CD1c-positive myeloid dendritic cell (primary cell): ENCODE data around the gene RASA3.
A peak's percentile ranks its signal among the peaks of the same experiment; 100 is the strongest.

Experiments
- DNase-seq: peaks from one replicate; pipeline ENCODE4 v3.0.0-alpha.2; 2016; ENCODE audit errors: extremely low spot score

RASA3 gene

DNA sequence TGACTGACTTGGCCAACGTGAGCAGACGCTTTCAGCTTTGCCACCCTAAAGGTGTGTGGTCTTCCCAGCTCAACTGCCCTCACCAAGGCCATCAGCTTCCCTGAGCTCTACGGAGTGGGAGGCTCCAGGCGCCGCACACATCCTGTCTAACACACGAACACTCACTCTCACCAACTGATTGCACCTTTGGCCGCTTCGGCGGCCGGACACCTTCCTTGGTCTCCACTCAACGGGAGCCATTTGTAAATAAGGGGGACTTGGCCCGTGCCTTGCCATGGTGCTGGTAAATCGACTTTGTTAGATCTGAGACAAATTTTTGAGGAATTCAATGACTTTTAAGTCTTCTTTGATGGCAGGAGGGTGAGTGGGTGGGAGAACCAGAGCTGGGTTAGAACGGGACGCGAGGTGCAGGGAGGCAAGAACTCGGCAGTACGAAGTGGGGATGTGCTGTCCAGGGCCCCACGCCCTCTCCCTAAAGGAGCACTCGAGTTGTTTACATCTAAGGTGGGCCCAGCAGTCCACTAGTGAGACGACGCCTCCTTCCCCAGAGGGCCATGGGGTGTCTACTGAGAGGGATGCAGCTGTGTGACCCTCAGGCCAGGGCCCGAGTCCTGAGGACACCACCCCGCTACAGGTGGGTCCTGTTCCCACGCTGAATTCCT lies 163.0 kb downstream of the RASA3 start:
- no peak for DNase-seq

DNA sequence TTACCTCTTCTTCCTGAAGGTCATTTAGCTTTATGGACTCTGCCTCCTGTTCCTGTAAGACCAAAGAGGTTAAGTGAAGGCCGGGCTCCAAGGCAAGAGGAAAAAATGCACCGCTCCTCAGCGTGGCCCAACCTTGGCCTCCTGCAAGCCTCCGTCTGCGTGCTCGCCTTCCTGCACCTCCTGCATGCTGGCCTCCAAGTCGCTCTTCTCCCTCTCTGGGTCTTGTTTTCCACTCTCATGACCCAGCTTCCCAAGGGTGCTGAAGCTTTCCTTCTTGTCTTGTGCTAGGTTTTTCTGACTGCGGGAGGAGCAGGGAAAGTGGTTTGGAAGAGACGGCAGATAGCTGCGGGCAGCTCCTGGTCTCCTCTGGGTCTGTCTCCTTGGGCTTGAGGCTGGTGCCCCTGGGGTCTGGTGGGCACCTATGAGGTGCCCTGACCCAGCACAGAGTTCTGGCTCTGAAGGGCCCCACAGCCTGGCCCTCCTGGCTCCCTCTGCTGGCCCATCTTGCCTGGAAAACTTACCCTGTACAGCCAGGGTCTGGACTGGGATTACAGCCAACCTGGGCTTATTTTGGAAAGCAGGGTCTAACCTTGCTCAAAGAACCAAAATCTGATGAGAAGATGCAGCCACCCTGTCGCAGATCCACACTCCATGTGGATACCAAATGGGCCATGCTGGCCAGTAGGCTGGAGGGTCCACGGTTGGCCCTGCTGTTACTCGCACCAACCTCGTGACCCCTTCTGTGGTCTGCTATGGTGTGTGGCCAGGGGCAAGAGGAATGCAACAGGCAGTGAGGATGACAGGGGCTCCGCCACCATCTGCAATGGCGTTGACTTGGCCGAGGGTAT lies 163.7 kb downstream of the RASA3 start:
- no peak for DNase-seq

DNA sequence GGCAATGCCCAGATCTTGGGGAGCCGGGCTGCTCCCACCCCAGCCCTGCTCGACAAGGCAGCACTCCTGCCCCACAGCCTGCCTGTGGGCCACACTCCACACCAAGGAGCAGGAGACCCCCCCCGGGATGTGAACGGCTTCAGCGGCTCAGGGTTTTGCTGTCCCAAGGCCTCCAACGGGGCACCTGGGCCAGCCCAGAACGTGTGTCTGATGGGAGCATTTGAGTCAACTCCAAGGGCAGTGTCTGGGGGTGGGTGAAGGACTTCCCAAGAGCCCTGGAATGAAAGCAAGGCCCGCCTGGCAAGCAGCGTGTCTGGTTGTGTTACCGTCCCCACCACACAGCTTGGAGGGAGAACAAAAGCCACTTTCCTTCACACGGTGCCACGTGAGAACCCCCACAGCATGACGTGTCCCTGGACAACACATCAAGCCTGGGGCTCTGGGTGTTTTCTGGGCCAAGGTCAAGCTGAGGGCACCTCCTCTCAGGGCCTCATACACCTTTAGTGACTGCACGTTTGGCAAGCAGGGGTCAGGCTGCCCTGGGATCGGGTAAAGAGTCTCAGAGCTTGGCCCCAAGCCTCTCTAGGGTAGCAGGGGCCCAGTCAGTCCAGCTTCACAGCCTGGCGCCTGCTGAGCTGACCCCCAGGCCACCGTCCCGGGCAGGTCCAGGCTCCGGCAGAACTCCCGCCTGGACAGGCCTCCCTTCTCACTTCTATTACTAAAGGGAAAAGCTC lies 164.5 kb downstream of the RASA3 start:
- no peak for DNase-seq

DNA sequence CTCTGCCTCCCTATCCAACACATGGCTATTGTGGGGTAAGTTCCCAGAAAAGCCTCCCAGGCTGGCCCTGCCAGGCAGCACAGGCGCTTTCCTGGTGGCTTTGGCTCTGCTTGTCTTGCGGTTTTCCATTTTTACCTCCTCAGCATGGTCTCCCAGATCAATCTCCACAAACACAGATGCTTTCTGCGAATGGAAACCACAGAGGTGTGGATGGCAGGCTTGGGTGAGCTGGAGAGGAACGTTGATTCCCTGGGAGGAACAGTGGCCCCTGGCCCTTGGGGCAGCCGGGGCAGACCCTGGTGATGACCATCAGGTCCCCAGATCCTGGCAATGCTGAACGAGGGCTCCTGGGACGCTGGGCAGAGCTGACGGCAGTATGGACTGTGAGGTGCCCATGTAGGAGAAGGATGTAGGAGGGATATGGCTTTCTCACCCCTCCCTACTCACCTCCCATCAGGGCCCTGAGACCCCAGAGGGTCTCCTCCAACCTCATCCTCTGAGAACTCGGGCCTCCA lies 165.2 kb downstream of the RASA3 start:
- no peak for DNase-seq

DNA sequence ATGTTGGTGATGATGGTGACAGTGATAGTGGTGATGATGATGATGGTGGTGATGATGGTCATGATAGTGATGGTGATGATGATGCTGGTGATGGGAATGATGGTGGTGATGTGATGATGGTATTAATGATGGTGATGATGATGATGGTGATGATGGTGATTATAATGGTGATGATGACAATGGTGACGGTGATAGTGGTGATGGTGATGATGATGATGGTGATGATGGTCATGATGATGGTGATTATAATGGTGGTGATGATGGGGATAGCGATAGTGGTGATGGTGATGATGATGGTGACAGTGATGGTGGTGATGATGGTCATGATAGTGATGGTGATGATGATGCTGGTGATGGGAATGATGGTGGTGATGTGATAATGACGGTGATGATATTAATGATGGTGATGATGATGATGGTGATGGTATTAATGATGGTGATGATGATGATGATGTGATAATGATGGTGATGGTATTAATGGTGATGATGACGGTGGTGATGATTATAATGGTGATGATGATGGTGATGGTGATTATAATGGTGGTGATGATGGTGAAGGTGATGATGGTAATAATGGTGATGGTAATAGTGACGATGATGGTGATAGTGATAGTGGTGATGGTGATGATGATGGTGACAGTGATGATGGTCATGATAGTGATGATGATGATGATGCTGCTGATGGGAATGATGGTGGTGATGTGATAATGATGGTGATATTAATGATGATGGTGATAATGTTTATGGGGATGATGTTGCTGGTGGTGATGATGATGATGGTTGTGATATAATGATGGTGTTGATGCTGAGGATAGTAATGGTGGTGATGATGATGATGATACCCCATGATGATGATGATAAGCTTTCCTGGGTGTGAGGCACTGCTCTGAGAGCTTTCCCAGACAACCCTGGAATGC lies 166.2 kb downstream of the RASA3 start:
- DNase-seq: no peak

DNA sequence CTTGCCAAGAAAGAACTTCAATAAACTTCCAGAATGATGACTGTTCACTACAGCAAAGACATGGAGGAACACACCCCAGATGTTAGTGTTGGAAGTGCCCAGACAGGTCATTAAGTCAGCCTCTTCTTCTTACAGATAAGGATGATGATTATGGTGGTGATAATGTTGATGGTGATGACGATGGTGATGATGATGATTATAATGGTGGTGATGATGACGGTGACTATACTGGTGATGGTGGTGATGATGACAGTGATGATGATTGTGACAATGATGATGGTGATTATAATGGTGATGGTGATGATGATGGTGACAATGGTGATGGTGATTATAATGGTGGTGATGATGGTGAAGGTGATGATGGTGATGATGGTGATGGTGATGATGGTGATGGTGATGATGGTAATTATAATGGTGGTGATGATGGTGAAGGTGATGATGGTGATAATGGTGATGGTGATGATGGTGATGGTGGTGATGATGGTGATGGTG lies 167.0 kb downstream of the RASA3 start:
- no peak for DNase-seq

DNA sequence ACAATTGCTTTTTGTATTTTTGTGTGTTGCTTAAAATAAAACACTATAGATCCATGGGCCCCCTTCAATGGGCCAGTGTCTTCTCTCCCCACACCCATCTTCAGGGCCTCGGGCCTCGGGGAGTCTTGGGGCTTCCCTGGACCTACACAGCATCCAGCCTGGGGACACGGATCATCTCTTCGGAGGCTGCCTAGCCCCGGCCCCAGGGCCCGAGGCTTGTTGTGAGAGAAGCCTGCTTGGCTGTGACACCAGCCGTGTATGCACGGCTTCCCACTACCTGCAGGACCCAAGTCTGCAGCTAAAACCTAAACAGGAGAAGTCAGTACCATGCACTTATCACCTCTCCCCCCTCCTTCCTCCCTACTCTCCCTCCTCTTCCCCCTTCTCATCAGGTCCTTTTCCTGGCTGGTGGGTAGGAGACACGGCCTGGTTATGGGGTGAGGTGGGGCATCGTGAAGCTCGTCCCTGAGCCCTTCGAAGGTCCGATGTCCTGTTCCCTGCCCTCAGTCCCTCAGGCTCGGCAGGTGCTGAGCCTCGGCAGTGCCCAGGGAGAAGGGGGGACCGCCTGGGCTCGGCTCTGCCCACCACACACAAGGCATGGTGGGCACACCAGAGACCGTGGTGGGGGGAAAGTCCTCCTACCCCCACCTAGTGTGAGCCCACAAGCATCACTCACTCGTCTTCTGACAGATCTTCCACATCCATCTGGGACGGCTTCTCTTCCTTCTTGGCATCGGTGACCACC lies 168.0 kb downstream of the RASA3 start:
- no peak for DNase-seq

DNA sequence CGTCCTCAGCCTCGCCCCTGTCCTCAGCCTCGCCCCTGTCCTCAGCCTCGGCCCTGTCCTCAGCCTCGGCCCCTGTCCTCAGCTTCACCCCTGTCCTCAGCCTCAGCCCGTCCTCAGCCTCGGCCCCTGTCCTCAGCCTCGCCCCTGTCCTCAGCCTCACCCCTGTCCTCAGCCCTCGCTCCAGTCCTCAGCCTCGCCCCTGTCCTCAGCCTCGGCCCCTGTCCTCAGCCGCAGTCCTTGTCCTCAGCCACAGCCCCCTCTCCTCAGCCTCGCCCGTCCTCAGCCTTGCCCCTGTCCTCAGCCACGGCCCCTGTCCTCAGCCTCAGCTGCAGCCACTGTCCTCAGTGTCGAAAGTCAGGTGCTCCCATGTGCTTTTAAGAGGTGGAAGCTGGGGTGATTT lies 169.0 kb downstream of the RASA3 start:
- no peak for DNase-seq

DNA sequence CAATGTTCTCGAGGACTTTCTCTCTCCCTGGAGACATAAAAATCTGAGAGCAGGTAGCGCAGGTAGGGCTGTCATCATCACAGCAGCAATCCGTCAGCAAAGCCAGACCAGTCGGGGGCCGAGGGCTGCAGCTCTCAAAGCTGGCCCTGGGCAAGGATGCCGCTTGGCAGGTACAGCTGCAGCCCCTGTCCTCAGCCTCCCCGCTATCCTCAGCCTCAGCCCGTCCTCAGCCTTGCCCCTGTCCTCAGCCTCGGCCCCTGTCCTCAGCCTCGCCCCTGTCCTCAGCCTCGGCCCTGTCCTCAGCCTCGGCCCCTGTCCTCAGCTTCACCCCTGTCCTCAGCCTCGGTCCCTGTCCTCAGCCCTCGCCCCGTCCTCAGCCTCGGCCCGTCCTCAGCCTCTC lies 169.4 kb downstream of the RASA3 start:
- no peak for DNase-seq

DNA sequence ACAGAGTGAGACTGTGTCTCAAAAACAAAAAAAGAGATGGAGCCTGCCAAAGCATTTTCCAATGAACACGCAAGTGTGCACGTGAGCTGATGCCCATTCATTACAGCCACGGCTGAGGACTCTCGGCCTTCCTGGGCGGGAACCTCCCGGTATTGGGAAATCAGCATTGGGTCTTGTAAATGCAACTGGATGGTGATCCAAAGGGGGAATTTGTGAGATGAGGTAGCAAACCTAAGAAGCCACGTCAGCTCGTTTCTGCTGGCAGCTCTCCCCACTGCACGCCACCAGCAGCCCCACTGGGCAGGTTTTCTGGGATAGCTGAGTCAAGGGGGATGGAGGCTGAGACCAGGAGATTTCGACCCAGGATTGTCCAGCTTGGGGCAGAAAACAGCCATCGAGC lies 170.0 kb downstream of the RASA3 start:
- DNase-seq: no peak

DNA sequence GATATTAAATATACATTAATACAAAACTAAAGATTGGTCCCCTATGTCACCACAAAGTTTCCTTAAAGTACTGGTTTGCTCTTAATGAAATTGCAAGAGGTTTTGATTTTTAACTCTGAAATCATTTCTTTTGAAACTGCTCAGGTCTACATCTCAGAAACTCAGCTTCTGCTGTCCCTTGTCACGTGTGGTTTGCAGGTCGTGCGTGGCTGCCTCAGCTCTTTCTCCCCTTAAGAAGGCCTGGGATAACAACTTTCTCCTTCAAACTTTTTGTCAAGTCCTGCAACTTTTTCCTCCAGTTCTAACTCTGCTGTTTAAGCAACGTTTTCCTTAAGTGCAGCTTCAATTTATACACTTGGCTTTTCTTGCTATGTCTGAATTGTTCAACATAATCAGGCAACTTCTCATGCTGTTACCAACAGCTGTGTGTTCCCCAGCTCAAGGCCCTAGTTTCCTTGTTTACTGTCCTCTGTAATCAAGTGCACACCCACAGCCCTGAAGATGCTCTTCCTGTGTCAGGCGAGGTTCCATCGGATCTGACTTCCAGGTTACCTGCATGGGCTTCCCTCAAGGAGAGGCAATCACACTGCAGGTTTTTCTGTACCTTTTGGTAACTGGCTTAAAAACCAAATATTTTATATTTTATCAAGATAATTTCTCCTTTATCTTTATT lies 172.0 kb downstream of the RASA3 start:
- no peak for DNase-seq

DNA sequence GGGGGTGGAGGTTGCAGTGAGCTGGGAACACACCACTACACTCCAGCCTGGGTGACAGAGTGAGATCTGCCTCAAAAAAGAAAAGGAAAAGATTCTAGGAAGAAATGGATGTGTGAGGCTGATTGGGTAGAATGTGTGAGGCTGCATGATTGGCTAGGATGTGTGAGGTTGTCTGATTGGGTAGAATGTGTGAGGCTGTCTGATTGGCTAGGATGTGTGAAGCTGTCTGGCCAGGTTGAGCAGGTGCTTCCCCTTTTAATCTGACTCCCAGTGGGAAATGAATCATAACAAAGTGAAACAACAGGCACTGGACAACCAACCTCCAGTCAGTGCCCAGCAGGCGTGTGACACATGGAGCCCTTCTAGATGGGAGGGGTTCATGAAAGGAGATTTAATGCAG lies 173.2 kb downstream of the RASA3 start:
- DNase-seq: peak; percentile 4

DNA sequence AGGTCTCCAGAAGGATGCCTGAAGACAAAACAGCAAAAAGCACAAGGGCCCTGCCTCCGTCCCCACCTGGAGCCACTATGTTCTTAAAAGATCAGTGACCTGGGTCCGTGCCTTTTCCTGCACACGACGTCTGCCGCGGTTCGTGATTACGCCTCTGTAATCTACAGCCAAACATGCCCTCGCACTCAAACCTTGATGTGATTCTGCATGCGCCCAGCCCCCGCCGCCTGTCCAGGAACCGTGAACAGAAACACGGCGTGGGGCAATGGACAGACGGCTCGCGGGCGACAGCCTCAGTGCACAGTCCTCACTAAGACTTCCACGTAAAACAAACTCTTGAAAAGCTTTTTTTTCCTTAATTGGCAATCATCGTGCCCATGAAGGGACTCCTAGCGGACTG lies 174.1 kb downstream of the RASA3 start:
- DNase-seq: no peak

DNA sequence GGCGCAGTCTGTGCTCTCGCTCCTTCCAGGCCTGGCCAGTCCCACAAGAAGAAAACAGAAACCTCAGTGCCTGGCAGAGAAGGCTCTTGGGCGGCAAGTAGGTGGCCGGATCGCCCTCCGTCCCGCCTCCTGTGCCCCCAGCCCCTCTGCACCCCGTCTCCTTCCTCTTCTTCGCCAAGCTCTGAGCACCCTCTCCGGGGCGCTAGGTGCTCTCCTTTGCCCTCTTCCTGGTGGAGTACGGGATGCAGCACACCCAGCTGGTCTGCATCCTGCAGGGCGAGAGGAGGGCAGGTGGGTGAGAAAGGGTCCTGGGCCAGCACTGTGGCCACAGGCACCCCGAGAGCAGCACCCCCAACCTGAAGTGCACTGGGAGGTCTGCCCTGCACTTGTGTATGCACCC lies 175.9 kb downstream of the RASA3 start:
- DNase-seq: no peak

DNA sequence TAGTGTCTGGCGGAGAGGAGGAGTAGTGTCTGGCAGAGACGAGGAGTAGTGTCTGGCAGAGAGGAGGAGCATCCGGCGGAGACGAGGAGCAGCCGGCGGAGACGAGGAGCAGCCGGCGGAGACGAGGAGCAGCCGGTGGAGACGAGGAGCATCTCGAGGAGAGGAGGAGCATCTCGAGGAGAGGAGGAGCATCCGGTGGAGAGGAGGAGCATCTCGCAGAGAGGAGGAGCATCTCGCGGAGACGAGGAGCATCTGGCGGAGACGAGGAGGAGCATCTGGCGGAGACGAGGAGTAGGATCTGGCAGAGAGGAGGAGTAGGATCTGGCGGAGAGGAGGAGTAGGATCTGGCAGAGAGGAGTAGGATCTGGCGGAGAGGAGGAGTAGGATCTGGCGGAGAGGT lies 176.7 kb downstream of the RASA3 start:
- DNase-seq: no peak

DNA sequence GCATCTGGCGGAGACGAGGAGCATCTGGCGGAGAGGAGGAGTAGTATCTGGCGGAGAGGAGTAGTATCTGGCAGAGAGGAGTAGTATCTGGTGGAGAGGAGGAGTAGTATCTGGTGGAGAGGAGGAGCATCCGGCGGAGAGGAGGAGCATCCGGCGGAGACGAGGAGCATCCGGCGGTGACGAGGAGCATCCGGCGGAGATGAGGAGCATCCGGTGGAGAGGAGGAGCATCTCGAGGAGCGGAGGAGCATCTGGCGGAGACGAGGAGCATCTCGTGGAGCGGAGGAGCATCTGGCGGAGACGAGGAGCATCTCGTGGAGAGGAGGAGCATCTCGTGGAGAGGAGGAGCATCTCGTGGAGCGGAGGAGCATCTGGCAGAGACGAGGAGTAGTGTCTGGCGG lies 177.2 kb downstream of the RASA3 start:
- no peak for DNase-seq

DNA sequence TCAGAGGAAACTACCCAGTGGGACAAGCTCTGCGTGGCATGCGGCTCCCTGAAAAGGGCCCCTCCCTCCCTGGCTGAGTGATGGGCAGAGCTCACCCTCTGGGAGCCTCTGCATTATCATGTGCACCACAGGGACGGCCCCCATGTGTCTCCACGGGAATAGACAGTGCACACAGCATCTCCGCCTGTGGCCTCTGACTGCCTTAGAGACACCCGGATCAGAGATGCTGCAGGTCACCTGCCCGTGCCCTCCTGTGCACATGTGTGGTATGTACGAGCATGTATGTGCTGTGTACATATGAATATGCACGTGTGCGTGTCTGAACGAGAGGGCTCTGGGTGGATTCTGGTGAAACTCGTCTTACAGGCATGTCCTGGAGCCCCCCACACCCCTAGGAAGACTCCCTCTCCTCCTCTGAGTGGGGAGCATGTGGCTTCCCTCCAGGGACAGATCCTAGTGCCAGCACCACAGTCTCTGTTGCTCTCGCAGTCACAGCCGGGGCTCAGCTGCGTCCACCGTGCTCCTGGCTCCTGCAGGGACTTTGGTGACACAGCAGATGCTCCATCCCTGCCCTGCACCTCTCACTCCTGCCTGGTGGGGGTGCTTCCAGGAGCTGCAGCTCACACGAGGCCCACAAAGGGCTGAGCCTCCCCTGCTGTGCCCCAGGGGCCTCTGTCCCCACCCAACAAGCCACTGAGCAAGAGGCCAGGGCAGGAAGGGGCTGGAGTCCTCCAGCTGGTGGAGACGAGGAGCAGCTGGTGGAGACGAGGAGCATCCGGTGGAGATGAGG lies 178.2 kb downstream of the RASA3 start:
- DNase-seq: no peak

DNA sequence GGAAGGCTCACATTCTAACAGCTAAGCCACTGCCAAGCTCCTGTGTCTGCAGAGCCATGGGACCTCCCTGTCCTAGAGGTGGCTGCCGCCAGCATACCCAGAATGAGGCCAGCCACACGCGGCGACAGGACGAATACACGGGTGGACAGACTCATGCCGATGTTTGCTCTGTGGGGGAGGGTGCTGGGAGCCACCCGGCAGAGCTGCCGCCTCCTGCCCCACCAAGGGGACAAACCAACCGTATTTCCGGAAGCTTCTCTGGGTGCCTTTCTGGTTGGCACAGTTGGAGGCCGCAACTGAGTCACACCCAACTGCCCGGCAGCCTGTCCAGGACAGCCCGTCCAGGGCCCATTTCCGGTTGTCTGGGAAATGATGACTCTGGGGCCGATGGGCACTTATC lies 178.9 kb downstream of the RASA3 start:
- no peak for DNase-seq

DNA sequence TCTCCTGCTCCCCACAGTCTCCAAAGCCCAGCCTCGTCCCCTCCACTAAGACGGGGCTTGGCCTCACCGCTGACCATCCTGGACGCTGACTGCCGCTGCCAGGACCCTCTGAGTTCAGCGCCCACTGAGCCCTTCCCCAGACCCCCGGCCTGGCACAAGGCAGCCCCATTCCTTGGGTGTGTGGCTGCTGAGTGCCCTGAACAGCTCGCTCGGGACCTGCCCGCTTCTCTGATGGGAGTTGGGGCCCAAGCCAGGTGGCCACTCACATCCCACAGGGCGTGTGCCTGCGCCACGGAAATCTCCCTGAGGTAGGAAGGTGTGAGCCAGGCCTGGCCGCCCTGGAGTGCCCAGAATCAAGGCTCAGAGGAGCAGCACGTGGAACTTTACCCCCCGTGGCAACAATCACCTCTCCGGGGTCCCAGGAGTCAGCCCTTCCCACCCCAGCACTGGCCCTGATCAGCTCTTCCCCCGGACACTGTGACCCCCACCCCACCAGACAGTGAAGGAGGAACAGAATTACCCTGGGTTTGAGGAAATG lies 179.4 kb downstream of the RASA3 start:
- no peak for DNase-seq
